HFF-Myc (cell line): ENCODE results near the gene S100A5.

Experiments used
- DNase-seq: peaks from one replicate; pipeline ENCODE4 v3.0.0-alpha.2; 2011; ENCODE audit warnings: low read depth; ENCODE audit errors: extremely low read depth
- H3K4me3 ChIP-seq: replicated peaks from 2 replicates; pipeline ENCODE4 v1.5.1; 2011; ENCODE audit warnings: low read depth, mild to moderate bottlenecking, control low read depth, low read length
- TF ChIP-seq, protein P1 (sequence below): IDR thresholded peaks from 2 replicates; pipeline ENCODE4 v1.5.1; 2012; ENCODE audit warnings: mild to moderate bottlenecking, low read depth, low read length, control low read depth; ENCODE audit errors: missing control alignments

Gene S100A5

GRCh38 chr1:153571706-153572105, 31.0 kb upstream of the S100A5 start:
- no peak overlapping the region for H3K4me3 ChIP-seq
- no peak for DNase-seq
- TF ChIP-seq, protein P1, sequence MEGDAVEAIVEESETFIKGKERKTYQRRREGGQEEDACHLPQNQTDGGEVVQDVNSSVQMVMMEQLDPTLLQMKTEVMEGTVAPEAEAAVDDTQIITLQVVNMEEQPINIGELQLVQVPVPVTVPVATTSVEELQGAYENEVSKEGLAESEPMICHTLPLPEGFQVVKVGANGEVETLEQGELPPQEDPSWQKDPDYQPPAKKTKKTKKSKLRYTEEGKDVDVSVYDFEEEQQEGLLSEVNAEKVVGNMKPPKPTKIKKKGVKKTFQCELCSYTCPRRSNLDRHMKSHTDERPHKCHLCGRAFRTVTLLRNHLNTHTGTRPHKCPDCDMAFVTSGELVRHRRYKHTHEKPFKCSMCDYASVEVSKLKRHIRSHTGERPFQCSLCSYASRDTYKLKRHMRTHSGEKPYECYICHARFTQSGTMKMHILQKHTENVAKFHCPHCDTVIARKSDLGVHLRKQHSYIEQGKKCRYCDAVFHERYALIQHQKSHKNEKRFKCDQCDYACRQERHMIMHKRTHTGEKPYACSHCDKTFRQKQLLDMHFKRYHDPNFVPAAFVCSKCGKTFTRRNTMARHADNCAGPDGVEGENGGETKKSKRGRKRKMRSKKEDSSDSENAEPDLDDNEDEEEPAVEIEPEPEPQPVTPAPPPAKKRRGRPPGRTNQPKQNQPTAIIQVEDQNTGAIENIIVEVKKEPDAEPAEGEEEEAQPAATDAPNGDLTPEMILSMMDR, result no peak

DNA sequence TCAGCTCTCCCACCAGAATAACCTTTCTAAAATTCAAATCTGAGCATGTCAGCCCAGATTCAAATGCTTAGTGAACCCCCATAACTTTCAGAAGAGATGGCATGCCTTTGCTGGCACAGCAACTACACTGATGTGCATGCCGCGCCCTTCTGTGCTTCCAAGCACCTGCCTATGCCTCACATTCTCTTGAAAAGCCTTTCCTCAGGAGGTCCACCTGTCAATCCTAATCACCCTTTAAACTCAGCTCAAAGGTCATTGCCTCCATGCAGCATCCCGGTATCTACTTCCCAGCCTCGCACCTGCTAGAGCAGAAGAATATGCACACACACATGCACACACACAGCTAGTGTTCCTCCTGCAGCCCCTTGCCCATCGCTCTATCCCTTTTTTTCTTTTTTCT, 30.1 kb upstream of the S100A5 start:
- TF ChIP-seq, protein P1, result no peak
- DNase-seq, result no peak
- H3K4me3 ChIP-seq, result no peak overlapping the region

DNA sequence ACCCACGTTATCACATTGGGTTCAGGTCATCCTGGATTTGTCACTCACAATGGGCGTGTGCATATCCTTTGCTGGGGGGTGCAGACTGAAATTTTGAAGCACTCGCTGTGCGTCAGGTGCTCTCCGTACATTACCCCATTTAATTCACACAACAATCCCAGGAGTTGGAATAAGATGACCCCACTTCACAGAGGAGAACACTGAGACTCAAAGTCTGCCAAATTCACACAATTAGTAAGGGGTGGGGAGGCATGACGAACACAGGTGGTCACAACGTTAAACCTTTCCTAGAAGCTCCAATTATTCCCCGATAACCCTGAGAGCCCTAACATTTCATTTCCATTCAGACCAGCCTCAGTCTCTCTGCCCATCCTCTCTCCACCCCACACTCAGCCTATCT, 28.7 kb upstream of the S100A5 start:
- no peak overlapping the region for H3K4me3 ChIP-seq
- TF ChIP-seq, protein P1, result no peak
- DNase-seq, result no peak

DNA sequence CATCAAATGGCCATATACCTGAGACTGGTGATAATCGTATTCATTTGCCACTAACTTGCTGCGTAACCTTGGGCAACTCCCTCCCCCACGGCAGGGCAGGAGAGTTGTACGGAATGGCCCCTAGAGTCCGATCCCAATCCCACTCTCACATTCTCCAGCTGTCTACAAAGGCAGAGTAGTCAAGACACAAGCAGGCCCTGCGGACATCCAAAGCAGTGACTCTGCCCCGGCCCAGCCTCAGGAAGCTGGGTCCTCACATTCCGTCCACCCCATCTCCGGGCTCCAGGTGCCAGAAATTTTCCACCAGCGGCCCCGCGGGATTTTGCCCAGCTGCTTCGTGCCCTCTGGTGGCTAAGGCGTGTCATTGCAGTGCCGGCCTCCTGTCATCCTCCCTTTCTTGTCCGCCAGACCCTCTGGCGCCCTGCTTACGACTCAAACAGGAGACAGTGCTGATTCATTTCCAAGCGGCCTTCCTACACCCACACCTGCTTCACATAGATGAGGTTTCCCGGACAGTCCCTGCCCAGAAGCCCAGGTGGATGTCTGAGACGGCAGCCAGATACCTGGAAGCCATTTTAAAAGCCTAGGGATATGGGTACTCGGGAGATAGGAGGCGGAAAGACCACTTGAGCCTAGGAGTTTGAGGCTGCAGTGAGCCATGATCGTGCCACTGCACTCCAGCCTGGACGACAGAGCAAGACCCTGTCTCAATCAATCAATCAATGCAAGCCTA, 27.8 kb upstream of the S100A5 start:
- peak; percentile 82 for DNase-seq
- TF ChIP-seq, protein P1, result peak; percentile 99
- 0 out of 2 replicates have a peak overlapping the region, but pooled peaks have one; percentile 8 for H3K4me3 ChIP-seq

- TF ChIP-seq, protein P1, result no peak
- DNase-seq, result no peak
- H3K4me3 ChIP-seq, result 0 out of 2 replicates have a peak overlapping the region, but pooled peaks have one; percentile 8
These were observed 27.1 kb upstream of the S100A5 start for GRCh38 chr1:153567621-153568366.

- DNase-seq, result peak; percentile 99
- TF ChIP-seq, protein P1, result no peak
- no peak overlapping the region for H3K4me3 ChIP-seq
These were observed 26.0 kb upstream of the S100A5 start for GRCh38 chr1:153566414-153567371.
